ENCODE results near the gene MAP3K2. TPM values are rescaled to one million over a fixed set of nuclear protein-coding genes. Genes with fewer than 3 reads are reported as not detected.
A peak's percentile ranks its signal among the peaks of the same experiment; 100 is the strongest.

MAP3K2 gene
- total RNA-seq, 2 experiments from 2014 or later: 103 to 105 TPM

DNA sequence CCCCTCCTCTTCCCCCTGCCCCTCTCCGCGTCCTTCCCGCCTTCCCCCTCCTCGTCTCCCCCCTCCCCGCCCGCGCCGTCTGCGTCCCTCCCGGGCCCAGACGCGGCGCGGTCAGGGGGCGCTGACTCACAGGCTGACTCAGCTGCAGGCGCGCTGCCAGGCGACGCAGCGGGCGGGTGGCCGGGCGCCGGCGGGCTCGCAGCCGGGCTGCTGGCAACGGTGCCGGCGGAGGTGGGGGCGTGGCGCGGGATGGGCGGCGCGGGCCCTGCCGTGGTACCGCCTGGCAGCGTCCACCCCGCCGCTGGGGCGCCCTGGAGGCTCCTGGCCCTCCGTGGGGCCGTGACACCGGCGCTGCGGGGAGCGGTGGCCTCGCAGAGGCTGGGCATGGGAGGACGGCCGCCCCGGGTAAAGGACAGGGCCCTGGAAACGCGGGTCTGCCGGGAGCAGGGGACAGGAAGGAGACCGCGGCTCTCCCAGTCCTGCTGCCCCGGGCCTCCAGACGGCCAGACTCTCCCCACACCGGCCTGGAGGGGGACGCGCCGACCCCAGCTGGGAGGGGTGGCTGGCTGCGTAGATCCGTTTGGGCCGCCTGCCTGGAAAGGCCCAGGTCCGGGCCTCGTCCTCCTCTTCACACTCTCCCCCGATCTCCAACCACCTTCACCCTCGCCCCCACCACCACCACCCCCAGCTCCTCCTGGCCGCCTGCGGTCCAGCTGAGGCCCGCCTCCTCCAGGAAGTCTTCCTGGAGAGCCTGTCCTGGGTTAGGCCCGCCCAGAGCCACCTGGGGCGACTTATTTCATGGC is 20.4 kb upstream of the MAP3K2 start:
- ATAC-seq (ENCODE audit: poor library complexity): peak; percentile 85
- H3K27ac ChIP-seq (ENCODE audit: low read depth in 1 of 2, low read length in 2 of 2): no peak overlapping the region
- peak overlapping the region; percentile 51 for H3K4me3 ChIP-seq (ENCODE audit: low read length)
- peak overlapping the region; percentile 80 for H3K4me3 Mint-ChIP-seq
- H3K36me3 Mint-ChIP-seq (ENCODE audit: low read depth): no peaks in the 10 kb centered on the region
- CTCF ChIA-PET: interaction anchor here (1.0 to 2.0 kb wide), 2 partner anchors 8 to 9 kb away, joined by 4 to 9 read pairs; no protein-coding TSS in a partner anchor
- peaks cover 3% of the 10 kb centered on the region for H3K9me3 Mint-ChIP-seq
- no peaks in the 10 kb centered on the region for H3K27me3 Mint-ChIP-seq
- TF ChIP-seq, protein P1, sequence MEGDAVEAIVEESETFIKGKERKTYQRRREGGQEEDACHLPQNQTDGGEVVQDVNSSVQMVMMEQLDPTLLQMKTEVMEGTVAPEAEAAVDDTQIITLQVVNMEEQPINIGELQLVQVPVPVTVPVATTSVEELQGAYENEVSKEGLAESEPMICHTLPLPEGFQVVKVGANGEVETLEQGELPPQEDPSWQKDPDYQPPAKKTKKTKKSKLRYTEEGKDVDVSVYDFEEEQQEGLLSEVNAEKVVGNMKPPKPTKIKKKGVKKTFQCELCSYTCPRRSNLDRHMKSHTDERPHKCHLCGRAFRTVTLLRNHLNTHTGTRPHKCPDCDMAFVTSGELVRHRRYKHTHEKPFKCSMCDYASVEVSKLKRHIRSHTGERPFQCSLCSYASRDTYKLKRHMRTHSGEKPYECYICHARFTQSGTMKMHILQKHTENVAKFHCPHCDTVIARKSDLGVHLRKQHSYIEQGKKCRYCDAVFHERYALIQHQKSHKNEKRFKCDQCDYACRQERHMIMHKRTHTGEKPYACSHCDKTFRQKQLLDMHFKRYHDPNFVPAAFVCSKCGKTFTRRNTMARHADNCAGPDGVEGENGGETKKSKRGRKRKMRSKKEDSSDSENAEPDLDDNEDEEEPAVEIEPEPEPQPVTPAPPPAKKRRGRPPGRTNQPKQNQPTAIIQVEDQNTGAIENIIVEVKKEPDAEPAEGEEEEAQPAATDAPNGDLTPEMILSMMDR (IDR thresholded peaks at IDR 0.05): no peak
- POLR2A ChIA-PET: interaction anchor here (1.3 kb wide), 1 partner anchor 118 kb away, joined by 5 read pairs; the partner anchor contains the start of gene IWS1
- H3K4me1 Mint-ChIP-seq (ENCODE audit: low read depth): peaks cover 13% of the 10 kb centered on the region
- no peaks in the 10 kb centered on the region for H3K36me3 ChIP-seq (ENCODE audit: insufficient read depth, low read length)
- DNase-seq: peak; percentile 74 to 96 (median 90)
- H3K27ac Mint-ChIP-seq: no peak overlapping the region
- no peaks in the 10 kb centered on the region for H3K9me3 ChIP-seq (ENCODE audit: control insufficient read depth in 1 of 2, insufficient read depth in 1 of 2, low read length in 2 of 2)
- peaks cover 25% of the 10 kb centered on the region for H3K4me1 ChIP-seq (ENCODE audit: insufficient read depth, low read length)
- intact Hi-C loops (cut with DNase I, micrococcal nuclease): no loop called here
- no peaks in the 10 kb centered on the region for H3K27me3 ChIP-seq (ENCODE audit: control insufficient read depth in 1 of 2, insufficient read depth in 2 of 2, low read length in 2 of 2)

DNA sequence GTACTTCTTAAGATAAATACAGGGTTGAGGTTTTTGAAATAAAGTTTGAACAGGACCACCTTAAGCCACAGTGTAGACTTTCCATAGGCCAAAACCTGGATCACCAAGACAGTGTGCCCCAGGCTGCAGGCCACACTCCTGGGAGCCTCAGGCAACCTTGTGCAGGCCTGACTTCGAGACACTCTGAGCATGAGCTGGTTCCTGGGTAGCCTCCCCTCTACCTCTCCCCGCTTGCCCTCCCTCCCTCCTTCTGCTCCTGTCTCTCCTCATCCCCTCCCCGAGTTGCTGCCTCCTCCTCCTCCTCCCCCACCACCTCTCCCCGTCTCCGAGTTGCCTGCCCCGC is 19.9 kb upstream of the MAP3K2 start:
- Histone ChIP-seq H3K9me3 (ENCODE audit: control insufficient read depth in 1 of 2, insufficient read depth in 1 of 2, low read length in 2 of 2) (no peaks in the 10 kb centered on the region), H3K36me3 (ENCODE audit: insufficient read depth, low read length) (no peaks in the 10 kb centered on the region), H3K4me3 (ENCODE audit: low read length) (peak overlapping the region; percentile 37), H3K27ac (ENCODE audit: low read depth in 1 of 2, low read length in 2 of 2) (no peak overlapping the region), H3K27me3 (ENCODE audit: control insufficient read depth in 1 of 2, insufficient read depth in 2 of 2, low read length in 2 of 2) (no peaks in the 10 kb centered on the region), H3K4me1 (ENCODE audit: insufficient read depth, low read length) (peaks cover 25% of the 10 kb centered on the region)
- no peaks in the 10 kb centered on the region for H3K36me3 Mint-ChIP-seq (ENCODE audit: low read depth)
- H3K27me3 Mint-ChIP-seq: no peaks in the 10 kb centered on the region
- DNase-seq (no peak), ATAC-seq (ENCODE audit: poor library complexity) (no peak)
- peak overlapping the region; percentile 27 for H3K27ac Mint-ChIP-seq
- TF ChIP-seq, protein P1 (IDR thresholded peaks at IDR 0.05): no peak
- H3K4me3 Mint-ChIP-seq: peak overlapping the region; percentile 80
- intact Hi-C loops (cut with DNase I, micrococcal nuclease): loop anchor here in 1 of 2 experiments (2.0 kb wide), 1 partner anchor 19 kb away; no protein-coding TSS in a partner anchor
- H3K4me1 Mint-ChIP-seq (ENCODE audit: low read depth): peaks cover 13% of the 10 kb centered on the region
- ChIA-PET CTCF (interaction anchor here (1.0 to 2.0 kb wide), 2 partner anchors 8 kb away, joined by 4 to 9 read pairs; no protein-coding TSS in a partner anchor), POLR2A (interaction anchor here (1.3 kb wide), 1 partner anchor 118 kb away, joined by 5 read pairs; the partner anchor contains the start of gene IWS1)
- no peaks in the 10 kb centered on the region for H3K9me3 Mint-ChIP-seq

GRCh38 chr2:127407091-127407490 is 19.3 kb upstream of the MAP3K2 start:
- DNase-seq: no peak
- Mint-ChIP-seq H3K4me3 (peak overlapping the region; percentile 80), H3K9me3 (no peaks in the 10 kb centered on the region), H3K27me3 (no peaks in the 10 kb centered on the region), H3K4me1 (ENCODE audit: low read depth) (peaks cover 13% of the 10 kb centered on the region), H3K27ac (peak overlapping the region; percentile 27), H3K36me3 (ENCODE audit: low read depth) (no peaks in the 10 kb centered on the region)
- ChIA-PET CTCF (interaction anchor here (1.0 to 2.0 kb wide), 2 partner anchors 8 to 9 kb away, joined by 4 to 9 read pairs; no protein-coding TSS in a partner anchor), POLR2A (interaction anchor here (1.3 kb wide), 1 partner anchor 119 kb away, joined by 5 read pairs; the partner anchor contains the start of gene IWS1)
- intact Hi-C loops (cut with DNase I, micrococcal nuclease): loop anchor here in 1 of 2 experiments (2.0 kb wide), 1 partner anchor 18 kb away; no protein-coding TSS in a partner anchor
- H3K36me3 ChIP-seq (ENCODE audit: insufficient read depth, low read length): no peaks in the 10 kb centered on the region
- no peaks in the 10 kb centered on the region for H3K9me3 ChIP-seq (ENCODE audit: control insufficient read depth in 1 of 2, insufficient read depth in 1 of 2, low read length in 2 of 2)
- TF ChIP-seq, protein P1 (IDR thresholded peaks at IDR 0.05): no peak
- no peak overlapping the region for H3K4me3 ChIP-seq (ENCODE audit: low read length)
- ATAC-seq (ENCODE audit: poor library complexity): no peak
- H3K4me1 ChIP-seq (ENCODE audit: insufficient read depth, low read length): peaks cover 25% of the 10 kb centered on the region
- H3K27me3 ChIP-seq (ENCODE audit: control insufficient read depth in 1 of 2, insufficient read depth in 2 of 2, low read length in 2 of 2): no peaks in the 10 kb centered on the region
- H3K27ac ChIP-seq (ENCODE audit: low read depth in 1 of 2, low read length in 2 of 2): no peak overlapping the region
